Posterior cingulate gyrus (tissue), 11 donors: Measurements from ENCODE around the gene FAM193B.
"Not testable (repeated sequence)": the region's sequence is repeated elsewhere in the genome, so short reads cannot be mapped to it uniquely, and the experiment has no call there.

Experiments used
- DNase-seq, 10 donors: peaks; one replicate each; pipeline versions ENCODE4 v3.0.0 to v3.0.0-alpha.2; 2020 to 2021; ENCODE audit warnings: mixed read lengths in 3 of 10
- intact Hi-C: fragments of 100-400 bp; cut with DNase I; formaldehyde crosslinking; loops from one replicate; pipeline ENCODE4 v1.15.1; 2023

FAM193B gene

GRCh38 chr5:177590406-177590805 is 36.0 kb upstream of the FAM193B start:
- intact Hi-C loops: no loop called here
- DNase-seq: no peak

- intact Hi-C loops: no loop called here
- peak in 2 of 10 donors; percentile 17 to 30 for DNase-seq
Measured at GRCh38 chr5:177588413-177588909, 34.1 kb upstream of the FAM193B start.

GRCh38 chr5:177578316-177578715 is 24.0 kb upstream of the FAM193B start:
- intact Hi-C loops: no loop called here

GRCh38 chr5:177576169-177576568 is 21.8 kb upstream of the FAM193B start:
- intact Hi-C loops: no loop called here
- DNase-seq: peak in 2 of 10 donors; percentile 6 to 8

More at GRCh38 chr5:177578316-177578715, 24.0 kb upstream of the FAM193B start:
- peak in 1 of 10 donors; percentile 14 for DNase-seq

GRCh38 chr5:177575488-177575887 is 21.1 kb upstream of the FAM193B start:
- peak in 1 of 10 donors; percentile 2 for DNase-seq
- intact Hi-C loops: no loop called here

- intact Hi-C loops: no loop called here
- DNase-seq: peak in 2 of 10 donors; percentile 2 to 43
Measured at GRCh38 chr5:177569894-177570293, 15.5 kb upstream of the FAM193B start.

GRCh38 chr5:177568326-177568725 is 14.0 kb upstream of the FAM193B start:
- intact Hi-C loops: no loop called here
- DNase-seq: peak in 1 of 10 donors; percentile 3

GRCh38 chr5:177565046-177565445 is 10.7 kb upstream of the FAM193B start:
- intact Hi-C loops: no loop called here
- DNase-seq: no peak

- intact Hi-C loops, DNase-seq: not testable (repeated sequence)
Measured at GRCh38 chr5:177559446-177559941, 5.1 kb upstream of the FAM193B start.

GRCh38 chr5:177557796-177558195 is 3.4 kb upstream of the FAM193B start:
- DNase-seq: no peak
- intact Hi-C loops: no loop called here

GRCh38 chr5:177557041-177557647 is 2.8 kb upstream of the FAM193B start:
- no peak for DNase-seq

GRCh38 chr5:177555665-177556064 is 1.3 kb upstream of the FAM193B start:
- peak in 1 of 10 donors; percentile 26 for DNase-seq
- intact Hi-C loops: loop anchor here (2.0 kb wide), 1 partner anchor 39 kb away; the partner anchor contains the start of gene DDX41

More at GRCh38 chr5:177557041-177557647, 2.8 kb upstream of the FAM193B start:
- intact Hi-C loops: no loop called here

GRCh38 chr5:177555228-177555627 is 865 bp upstream of the FAM193B start:
- DNase-seq: peak in 1 of 10 donors; percentile 8

GRCh38 chr5:177553671-177554429 is 513 bp downstream of the FAM193B start:
- DNase-seq: peak; percentile 22 to 91 (median 40)
- intact Hi-C loops: loop anchor here (2.0 kb wide), 2 partner anchors 37 to 39 kb away; partner anchors contain the start of genes DDX41 and TMED9

More at GRCh38 chr5:177555228-177555627, 865 bp upstream of the FAM193B start:
- intact Hi-C loops: loop anchor here (2.0 kb wide), 1 partner anchor 38 kb away; the partner anchor contains the start of gene DDX41

- intact Hi-C loops: loop anchor here (2.0 kb wide), 1 partner anchor 40 kb away; the partner anchor contains the start of gene TMED9
- DNase-seq: peak in 8 of 10 donors; percentile 23 to 88 (median 51)
Measured at GRCh38 chr5:177552839-177553455, 1.4 kb downstream of the FAM193B start.

- DNase-seq: no peak
- intact Hi-C loops: no loop called here
Measured at GRCh38 chr5:177550122-177550521, 4.2 kb downstream of the FAM193B start.

- DNase-seq: no peak
- intact Hi-C loops: no loop called here
Measured at GRCh38 chr5:177548495-177548894, 5.9 kb downstream of the FAM193B start.

- DNase-seq: peak in 3 of 10 donors; percentile 47 to 76 (median 73)
- intact Hi-C loops: no loop called here
Measured at GRCh38 chr5:177547736-177548135, 6.6 kb downstream of the FAM193B start.

GRCh38 chr5:177546258-177546741 is 8.1 kb downstream of the FAM193B start:
- peak in 1 of 10 donors; percentile 5 for DNase-seq
- intact Hi-C loops: no loop called here
